T1000 (cell line): Measurements from ENCODE around the gene GTF2IRD2.
"Not testable (repeated sequence)": the region's sequence is repeated elsewhere in the genome, so short reads cannot be mapped to it uniquely, and the experiment has no call there.

Experiments
- DNase-seq: peaks from one replicate; lab custom pipeline; 2025; ENCODE audit warnings: mixed read lengths; lab: John Stamatoyannopoulos, UW

GTF2IRD2 gene

GRCh38 chr7:74788369-74789150 lies 62.8 kb downstream of the GTF2IRD2 start:
- peak; percentile 88 for DNase-seq

- DNase-seq = not testable (repeated sequence)
These were observed 67.8 kb downstream of the GTF2IRD2 start for GRCh38 chr7:74783595-74783994.

- not testable (repeated sequence) for DNase-seq
These were observed 69.7 kb downstream of the GTF2IRD2 start for GRCh38 chr7:74781746-74782145.

- DNase-seq = not testable (repeated sequence)
These were observed 72.4 kb downstream of the GTF2IRD2 start for GRCh38 chr7:74779053-74779452.

GRCh38 chr7:74775111-74775510 lies 76.3 kb downstream of the GTF2IRD2 start:
- DNase-seq = not testable (repeated sequence)

GRCh38 chr7:74773760-74774750 lies 77.3 kb downstream of the GTF2IRD2 start, which contains the start of gene NCF1:
NCF1 (plus strand) TSS chr7:74774011; CDS start chr7:74774032, 21 bp downstream.
- DNase-seq = not testable (repeated sequence)

- not testable (repeated sequence) for DNase-seq
These were observed 79.3 kb downstream of the GTF2IRD2 start for GRCh38 chr7:74772093-74772492.

- DNase-seq = not testable (repeated sequence)
These were observed 81.3 kb downstream of the GTF2IRD2 start for GRCh38 chr7:74770062-74770461.

GRCh38 chr7:74766991-74767390 lies 84.4 kb downstream of the GTF2IRD2 start:
- DNase-seq = not testable (repeated sequence)

- not testable (repeated sequence) for DNase-seq
These were observed 84.9 kb downstream of the GTF2IRD2 start for GRCh38 chr7:74766509-74766908.

GRCh38 chr7:74765205-74765918 lies 86.0 kb downstream of the GTF2IRD2 start:
- DNase-seq = not testable (repeated sequence)

GRCh38 chr7:74758982-74759381 lies 92.4 kb downstream of the GTF2IRD2 start:
- not testable (repeated sequence) for DNase-seq

- not testable (repeated sequence) for DNase-seq
These were observed 93.1 kb downstream of the GTF2IRD2 start for GRCh38 chr7:74758268-74758667.

GRCh38 chr7:74756673-74757072 lies 94.7 kb downstream of the GTF2IRD2 start:
- not testable (repeated sequence) for DNase-seq

- DNase-seq = not testable (repeated sequence)
These were observed 97.4 kb downstream of the GTF2IRD2 start for GRCh38 chr7:74753921-74754482.
